ENCODE results near the gene PTPRM. TPM values are rescaled to one million over a fixed set of nuclear protein-coding genes. Genes with fewer than 3 reads are reported as not detected.
"Not testable (repeated sequence)": the region's sequence is repeated elsewhere in the genome, so short reads cannot be mapped to it uniquely, and the experiment has no call there.

Gene PTPRM
- total RNA-seq, 1 donor from 2014 or later = 109 TPM

- no peak for DNase-seq
Observed at GRCh38 chr18:7950380-7951136, 383.4 kb downstream of the PTPRM start.

- no peak for DNase-seq
Observed at GRCh38 chr18:7953095-7953958, 386.2 kb downstream of the PTPRM start.

GRCh38 chr18:7954238-7954637 is 387.1 kb downstream of the PTPRM start:
- DNase-seq = no peak

- no peak for DNase-seq
Observed at GRCh38 chr18:7955175-7955574, 388.1 kb downstream of the PTPRM start.

GRCh38 chr18:7957297-7957696 is 390.2 kb downstream of the PTPRM start:
- DNase-seq = no peak

GRCh38 chr18:7958081-7958896 is 391.2 kb downstream of the PTPRM start:
- no peak for DNase-seq

GRCh38 chr18:7958897-7959146 is 391.7 kb downstream of the PTPRM start:
- no peak for DNase-seq

GRCh38 chr18:7966682-7967081 is 399.6 kb downstream of the PTPRM start:
- DNase-seq = not testable (repeated sequence)

GRCh38 chr18:7974200-7974874 is 407.2 kb downstream of the PTPRM start:
- DNase-seq = no peak

- DNase-seq = no peak
Observed at GRCh38 chr18:7977897-7978296, 410.8 kb downstream of the PTPRM start.

- no peak for DNase-seq
Observed at GRCh38 chr18:7978834-7979233, 411.7 kb downstream of the PTPRM start.

GRCh38 chr18:7979714-7980113 is 412.6 kb downstream of the PTPRM start:
- DNase-seq = no peak

- DNase-seq = no peak
Observed at GRCh38 chr18:7980136-7980535, 413.0 kb downstream of the PTPRM start.

GRCh38 chr18:7980656-7981055 is 413.5 kb downstream of the PTPRM start:
- DNase-seq = no peak

GRCh38 chr18:7982216-7982615 is 415.1 kb downstream of the PTPRM start:
- DNase-seq = no peak

GRCh38 chr18:7987284-7987976 is 420.3 kb downstream of the PTPRM start:
- no peak for DNase-seq

GRCh38 chr18:7990670-7991069 is 423.6 kb downstream of the PTPRM start:
- DNase-seq = no peak

GRCh38 chr18:8001711-8002301 is 434.7 kb downstream of the PTPRM start:
- DNase-seq = no peak

- DNase-seq = peak; percentile 21
Observed at GRCh38 chr18:8003878-8004675, 437.0 kb downstream of the PTPRM start.

GRCh38 chr18:8004792-8005191 is 437.7 kb downstream of the PTPRM start:
- no peak for DNase-seq

Measured in tongue (tissue), 2 donors.